ENCODE results near the gene ORMDL3.
"Not testable (repeated sequence)": the region's sequence is repeated elsewhere in the genome, so short reads cannot be mapped to it uniquely, and the experiment has no call there.

ORMDL3 gene

GRCh38 chr17:39925282-39926134 lies 1.9 kb downstream of the ORMDL3 start:
- DNase-seq (ENCODE audit: low read depth in 2 of 2) = no peak

GRCh38 chr17:39924691-39925055 lies 2.7 kb downstream of the ORMDL3 start:
- DNase-seq (ENCODE audit: low read depth in 2 of 2) = no peak

GRCh38 chr17:39923836-39924690 lies 3.3 kb downstream of the ORMDL3 start:
- no peak for DNase-seq (ENCODE audit: low read depth in 2 of 2)

GRCh38 chr17:39923230-39923629 lies 4.2 kb downstream of the ORMDL3 start:
- no peak for DNase-seq (ENCODE audit: low read depth in 2 of 2)

- no peak for DNase-seq (ENCODE audit: low read depth in 2 of 2)
Measured at GRCh38 chr17:39922006-39922405, 5.4 kb downstream of the ORMDL3 start.

GRCh38 chr17:39921323-39921722 lies 6.1 kb downstream of the ORMDL3 start:
- no peak for DNase-seq (ENCODE audit: low read depth in 2 of 2)

GRCh38 chr17:39920218-39921210 lies 6.9 kb downstream of the ORMDL3 start:
- no peak for DNase-seq (ENCODE audit: low read depth in 2 of 2)

GRCh38 chr17:39919087-39919683 lies 8.2 kb downstream of the ORMDL3 start:
- no peak for DNase-seq (ENCODE audit: low read depth in 2 of 2)

- no peak for DNase-seq (ENCODE audit: low read depth in 2 of 2)
Measured at GRCh38 chr17:39916918-39917317, 10.5 kb downstream of the ORMDL3 start.

- DNase-seq (ENCODE audit: low read depth in 2 of 2) = no peak
Measured at GRCh38 chr17:39915559-39915958, 11.8 kb downstream of the ORMDL3 start.

- no peak for DNase-seq (ENCODE audit: low read depth in 2 of 2)
Measured at GRCh38 chr17:39913989-39914388, 13.4 kb downstream of the ORMDL3 start.

GRCh38 chr17:39908789-39909352 lies 18.5 kb downstream of the ORMDL3 start:
- no peak for DNase-seq (ENCODE audit: low read depth in 2 of 2)

- no peak for DNase-seq (ENCODE audit: low read depth in 2 of 2)
Measured at GRCh38 chr17:39904990-39905288, 22.5 kb downstream of the ORMDL3 start.

- DNase-seq (ENCODE audit: low read depth in 2 of 2) = no peak
Measured at GRCh38 chr17:39903158-39903884, 24.1 kb downstream of the ORMDL3 start.

- not testable (repeated sequence) for DNase-seq (ENCODE audit: low read depth in 2 of 2)
Measured at GRCh38 chr17:39902027-39902426, 25.4 kb downstream of the ORMDL3 start.

GRCh38 chr17:39899215-39899614 lies 28.2 kb downstream of the ORMDL3 start:
- no peak for DNase-seq (ENCODE audit: low read depth in 2 of 2)

- no peak for DNase-seq (ENCODE audit: low read depth in 2 of 2)
Measured at GRCh38 chr17:39898088-39898487, 29.3 kb downstream of the ORMDL3 start.

GRCh38 chr17:39894681-39895376 lies 32.6 kb downstream of the ORMDL3 start:
- DNase-seq (ENCODE audit: low read depth in 2 of 2) = no peak

- DNase-seq (ENCODE audit: low read depth in 2 of 2) = no peak
Measured at GRCh38 chr17:39889200-39889599, 38.2 kb downstream of the ORMDL3 start.

- DNase-seq (ENCODE audit: low read depth in 2 of 2) = no peak
Measured at GRCh38 chr17:39887078-39887477, 40.3 kb downstream of the ORMDL3 start.

Measured in stimulated activated CD8-positive, alpha-beta memory T cell treated with anti-CD3 and anti-CD28 coated beads, Interleukin-2, amount 100 ng/mL, for 1 hour (primary cell).